ENCODE results near the gene PLCG1.

DNA sequence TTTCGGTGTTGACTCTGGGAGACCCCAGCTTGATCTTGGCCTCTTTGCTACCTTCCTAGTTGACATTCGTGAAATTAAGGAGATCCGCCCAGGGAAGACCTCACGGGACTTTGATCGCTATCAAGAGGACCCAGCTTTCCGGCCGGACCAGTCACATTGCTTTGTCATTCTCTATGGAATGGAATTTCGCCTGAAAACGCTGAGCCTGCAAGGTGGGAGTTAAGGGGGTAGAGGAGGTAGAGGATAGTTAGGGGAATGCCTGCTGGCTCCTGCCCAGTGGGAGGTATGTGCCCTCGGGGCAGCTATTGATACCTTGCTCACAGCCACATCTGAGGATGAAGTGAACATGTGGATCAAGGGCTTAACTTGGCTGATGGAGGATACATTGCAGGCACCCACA lies 22.2 kb downstream of the PLCG1 start:
- TF ChIP-seq, protein P1, sequence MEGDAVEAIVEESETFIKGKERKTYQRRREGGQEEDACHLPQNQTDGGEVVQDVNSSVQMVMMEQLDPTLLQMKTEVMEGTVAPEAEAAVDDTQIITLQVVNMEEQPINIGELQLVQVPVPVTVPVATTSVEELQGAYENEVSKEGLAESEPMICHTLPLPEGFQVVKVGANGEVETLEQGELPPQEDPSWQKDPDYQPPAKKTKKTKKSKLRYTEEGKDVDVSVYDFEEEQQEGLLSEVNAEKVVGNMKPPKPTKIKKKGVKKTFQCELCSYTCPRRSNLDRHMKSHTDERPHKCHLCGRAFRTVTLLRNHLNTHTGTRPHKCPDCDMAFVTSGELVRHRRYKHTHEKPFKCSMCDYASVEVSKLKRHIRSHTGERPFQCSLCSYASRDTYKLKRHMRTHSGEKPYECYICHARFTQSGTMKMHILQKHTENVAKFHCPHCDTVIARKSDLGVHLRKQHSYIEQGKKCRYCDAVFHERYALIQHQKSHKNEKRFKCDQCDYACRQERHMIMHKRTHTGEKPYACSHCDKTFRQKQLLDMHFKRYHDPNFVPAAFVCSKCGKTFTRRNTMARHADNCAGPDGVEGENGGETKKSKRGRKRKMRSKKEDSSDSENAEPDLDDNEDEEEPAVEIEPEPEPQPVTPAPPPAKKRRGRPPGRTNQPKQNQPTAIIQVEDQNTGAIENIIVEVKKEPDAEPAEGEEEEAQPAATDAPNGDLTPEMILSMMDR (IDR thresholded peaks at IDR 0.05) = no peak
- no peak for TF ChIP-seq POLR2A (IDR thresholded peaks at IDR 0.05)
